ENCODE results near the gene OVCH1. TPM values are rescaled to one million over a fixed set of nuclear protein-coding genes. Genes with fewer than 3 reads are reported as not detected.

Gene OVCH1
- total RNA-seq, 1 donor from 2014 or later: 2.6 TPM

- intact Hi-C loops (cut with DNase I): no loop called here
Measured at GRCh38 chr12:29543036-29543435, 45.5 kb upstream of the OVCH1 start.

GRCh38 chr12:29537298-29537697 is 39.8 kb upstream of the OVCH1 start:
- no peak for TF ChIP-seq CTCF (IDR thresholded peaks at IDR 0.05)
- intact Hi-C loops (cut with DNase I): no loop called here

More at GRCh38 chr12:29543036-29543435, 45.5 kb upstream of the OVCH1 start:
- Histone ChIP-seq H3K4me1 (no peaks in the 10 kb centered on the region), H3K27me3 (no peaks in the 10 kb centered on the region), H3K36me3 (no peaks in the 10 kb centered on the region), H3K27ac (no peak overlapping the region), H3K9me3 (no peaks in the 10 kb centered on the region), H3K4me3 (peak overlapping the region in 1 of 2 donors; percentile 35)
- no peak for DNase-seq (ENCODE audit: low spot score in 2 of 2)
- no peak for TF ChIP-seq CTCF (IDR thresholded peaks at IDR 0.05)

GRCh38 chr12:29534935-29535334 is 37.4 kb upstream of the OVCH1 start:
- TF ChIP-seq CTCF (IDR thresholded peaks at IDR 0.05): no peak
- no peaks in the 10 kb centered on the region for H3K27me3 ChIP-seq
- no peak overlapping the region for H3K4me3 ChIP-seq
- intact Hi-C loops (cut with DNase I): no loop called here
- no peaks in the 10 kb centered on the region for H3K4me1 ChIP-seq
- peaks cover 0 to 8% of the 10 kb centered on the region in 2 donors for H3K36me3 ChIP-seq
- no peaks in the 10 kb centered on the region for H3K9me3 ChIP-seq
- H3K27ac ChIP-seq: no peak overlapping the region
- DNase-seq (ENCODE audit: low spot score in 2 of 2): no peak

More at GRCh38 chr12:29537298-29537697, 39.8 kb upstream of the OVCH1 start:
- no peaks in the 10 kb centered on the region for H3K27me3 ChIP-seq
- H3K4me1 ChIP-seq: no peaks in the 10 kb centered on the region
- no peak overlapping the region for H3K4me3 ChIP-seq
- peaks cover 0 to 5% of the 10 kb centered on the region in 2 donors for H3K36me3 ChIP-seq
- no peak for DNase-seq (ENCODE audit: low spot score in 2 of 2)
- no peaks in the 10 kb centered on the region for H3K9me3 ChIP-seq
- no peak overlapping the region for H3K27ac ChIP-seq

- intact Hi-C loops (cut with DNase I): no loop called here
- no peaks in the 10 kb centered on the region for H3K4me1 ChIP-seq
- H3K27me3 ChIP-seq: no peaks in the 10 kb centered on the region
- H3K4me3 ChIP-seq: no peak overlapping the region
- no peak for DNase-seq (ENCODE audit: low spot score in 2 of 2)
- H3K36me3 ChIP-seq: peaks cover 0 to 8% of the 10 kb centered on the region in 2 donors
- H3K27ac ChIP-seq: no peak overlapping the region
- no peaks in the 10 kb centered on the region for H3K9me3 ChIP-seq
- TF ChIP-seq CTCF (IDR thresholded peaks at IDR 0.05): no peak
Measured at GRCh38 chr12:29533815-29534489, 36.5 kb upstream of the OVCH1 start.

- H3K36me3 ChIP-seq: peaks cover 0 to 8% of the 10 kb centered on the region in 2 donors
- intact Hi-C loops (cut with DNase I): no loop called here
- no peak for DNase-seq (ENCODE audit: low spot score in 2 of 2)
- no peaks in the 10 kb centered on the region for H3K4me1 ChIP-seq
- no peak overlapping the region for H3K27ac ChIP-seq
- H3K27me3 ChIP-seq: no peaks in the 10 kb centered on the region
- TF ChIP-seq CTCF (IDR thresholded peaks at IDR 0.05): no peak
- H3K4me3 ChIP-seq: no peak overlapping the region
- H3K9me3 ChIP-seq: no peaks in the 10 kb centered on the region
Measured at GRCh38 chr12:29531471-29531870, 34.0 kb upstream of the OVCH1 start.

All from ascending aorta (tissue), 2 donors.